GM21528 (cell line): ENCODE results near the gene USP12.
A peak's percentile ranks its signal among the peaks of the same experiment; 100 is the strongest.
"Not testable (repeated sequence)": the region's sequence is repeated elsewhere in the genome, so short reads cannot be mapped to it uniquely, and the experiment has no call there.

ENCODE experiments used
- ATAC-seq: cut with Tn5 transposase; IDR thresholded peaks from one replicate; pipeline ENCODE4 v1.9.1; 2021; ENCODE audit warnings: mild to moderate bottlenecking, moderate library complexity; ENCODE audit not compliant: unreplicated experiment, low FRiP score

USP12 gene

DNA sequence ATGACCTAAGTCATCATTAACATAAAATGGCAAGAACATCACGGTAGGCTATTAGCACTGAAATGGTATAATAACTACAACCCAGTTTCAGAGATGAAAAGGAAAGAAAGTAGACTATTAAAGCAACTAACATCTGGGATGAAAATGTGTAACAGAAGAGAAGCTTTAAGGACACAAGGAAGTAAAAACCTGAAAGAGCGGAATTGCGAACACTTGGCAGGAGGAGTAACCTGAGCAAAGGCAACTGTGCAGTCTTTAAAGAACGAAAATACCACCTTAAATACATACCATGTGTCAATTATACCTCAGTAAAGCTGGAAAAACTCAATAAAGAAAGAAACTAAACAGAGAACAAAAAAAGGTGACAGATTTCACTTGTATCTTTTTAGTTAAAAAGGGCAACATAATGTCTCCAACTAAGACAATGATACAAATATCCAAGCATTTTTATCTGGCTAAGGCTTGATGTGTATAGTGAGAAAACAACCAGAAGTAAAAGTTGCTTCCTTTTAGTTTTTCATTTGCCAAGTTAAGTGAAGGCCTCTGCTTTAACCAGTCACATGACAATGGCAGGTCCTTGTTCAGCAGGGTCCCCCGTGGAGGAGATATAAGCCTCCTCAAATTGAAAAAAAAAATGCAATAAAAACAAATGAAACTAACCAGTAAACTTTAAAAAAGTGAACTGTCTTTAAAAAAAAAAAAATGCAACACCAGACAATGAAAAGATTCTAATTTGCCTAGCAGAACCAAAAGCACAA is 11.6 kb downstream of the USP12 start:
- ATAC-seq = no peak

DNA sequence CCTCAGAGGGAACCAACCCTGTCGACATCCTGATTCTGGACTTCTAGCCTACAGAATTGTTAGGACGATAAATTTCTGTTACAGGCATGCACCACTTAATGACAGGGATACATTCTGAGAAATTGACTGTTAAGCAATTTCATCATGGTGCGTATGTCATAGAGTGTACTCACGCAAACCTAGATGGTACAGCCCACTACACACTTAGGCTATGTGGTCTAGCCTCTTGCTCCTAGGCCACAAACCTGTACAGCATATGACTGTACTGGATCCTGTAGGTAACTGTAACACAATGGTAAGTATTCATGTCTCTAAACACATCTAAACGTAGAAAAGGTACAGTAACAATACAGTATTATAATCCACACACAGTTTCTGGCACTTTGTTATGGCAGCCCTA is 13.3 kb downstream of the USP12 start:
- no peak for ATAC-seq

DNA sequence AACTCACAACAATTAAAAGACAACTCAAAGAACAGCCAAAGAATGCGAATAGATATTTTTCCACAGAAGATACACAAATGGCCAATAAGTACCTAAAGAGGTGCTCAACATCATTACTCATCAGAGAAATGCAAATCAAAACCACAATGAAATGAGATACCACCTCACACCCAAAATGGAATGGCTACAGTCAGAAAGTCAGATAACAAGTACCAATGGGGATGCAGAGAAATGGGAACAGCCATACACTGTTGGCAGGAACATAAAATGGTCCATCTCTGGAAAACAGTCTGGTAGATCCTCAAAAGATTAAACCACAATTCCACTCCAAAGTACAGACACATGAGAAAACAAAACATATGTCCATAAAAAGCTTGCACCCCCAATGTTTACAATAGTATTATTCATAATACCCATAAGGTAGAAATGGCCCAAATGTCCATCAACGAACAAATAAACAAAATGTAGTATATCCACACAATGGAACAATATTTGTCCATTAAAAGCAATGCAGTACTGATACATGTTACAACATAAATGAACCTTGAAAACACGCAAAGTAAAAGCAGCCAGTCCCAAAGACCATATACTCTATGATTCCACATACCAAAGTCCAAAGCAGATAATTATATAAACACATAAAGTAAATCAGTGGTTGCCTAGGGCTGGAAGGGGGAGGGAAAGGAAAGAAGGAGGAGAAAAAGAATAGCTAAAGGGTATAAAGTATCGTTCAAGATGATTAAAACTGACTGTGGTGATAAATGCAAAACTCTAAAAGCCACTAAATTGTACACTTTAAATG is 19.6 kb downstream of the USP12 start:
- no peak for ATAC-seq

DNA sequence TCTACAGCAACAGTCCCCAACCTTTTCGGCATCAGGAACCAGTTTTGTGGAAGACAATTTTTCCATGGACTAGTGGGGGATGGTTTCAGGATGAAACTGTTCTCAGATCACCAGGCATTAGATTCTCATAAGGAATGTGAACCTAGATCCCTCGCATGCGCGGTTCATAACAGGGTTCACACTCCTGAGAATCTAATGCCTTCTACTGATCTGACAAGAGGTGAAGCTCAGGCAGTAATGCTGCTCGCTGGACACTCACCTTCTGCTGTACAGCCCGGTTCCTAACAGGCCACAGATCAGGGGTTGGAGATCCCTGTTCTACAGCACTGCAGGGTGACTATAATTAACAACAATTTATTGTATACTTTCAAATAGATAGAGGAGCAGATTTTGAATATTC is 21.9 kb downstream of the USP12 start:
- no peak for ATAC-seq

DNA sequence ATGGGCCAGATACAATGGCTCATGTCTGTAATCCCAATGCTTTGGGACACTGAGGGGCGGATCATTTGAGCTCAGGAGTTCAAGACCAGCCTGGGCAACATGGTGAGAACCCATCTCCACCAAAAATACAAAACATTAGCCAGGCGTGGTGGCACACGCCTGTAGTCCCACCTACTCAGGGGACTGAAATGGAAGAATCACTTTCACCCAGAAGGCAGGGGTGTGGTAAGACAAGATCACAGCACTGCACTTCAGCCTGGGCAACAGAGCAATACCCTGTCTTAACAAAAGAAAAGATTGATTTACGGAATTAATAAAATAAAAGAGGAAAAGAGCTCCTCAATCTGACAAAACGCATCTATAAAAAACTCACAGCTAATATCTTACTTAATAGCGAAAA is 22.7 kb downstream of the USP12 start:
- no peak for ATAC-seq

DNA sequence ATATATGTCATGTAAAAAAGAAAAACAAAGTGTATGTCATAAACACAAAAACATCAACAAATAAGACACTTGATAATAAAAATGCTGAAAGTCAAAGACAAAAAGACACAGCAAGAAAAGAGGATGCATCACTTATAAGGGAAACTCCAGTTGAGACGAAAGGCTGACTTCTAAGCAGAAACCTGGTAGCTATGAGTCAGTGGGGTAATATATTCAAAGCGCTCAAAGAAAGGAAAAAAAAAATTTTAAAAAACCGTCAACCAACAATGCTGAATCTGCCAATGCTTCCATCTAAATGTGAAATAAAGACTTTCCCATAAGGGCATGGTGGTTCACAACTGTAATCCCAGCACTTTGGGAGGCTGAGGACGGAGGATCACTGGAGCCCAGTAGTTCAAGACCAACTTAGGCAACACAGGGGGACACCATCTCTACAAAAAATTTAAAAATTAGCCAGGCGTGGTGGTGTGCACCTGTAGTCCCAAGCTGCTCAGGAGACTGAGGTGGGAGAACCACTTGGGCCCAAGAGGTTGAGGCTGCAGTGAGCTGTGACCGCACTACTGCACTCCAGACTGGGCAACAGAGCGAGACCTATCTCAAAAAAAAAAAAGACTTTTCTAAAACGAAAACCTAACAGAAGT is 24.0 kb downstream of the USP12 start:
- ATAC-seq = peak; percentile 68

DNA sequence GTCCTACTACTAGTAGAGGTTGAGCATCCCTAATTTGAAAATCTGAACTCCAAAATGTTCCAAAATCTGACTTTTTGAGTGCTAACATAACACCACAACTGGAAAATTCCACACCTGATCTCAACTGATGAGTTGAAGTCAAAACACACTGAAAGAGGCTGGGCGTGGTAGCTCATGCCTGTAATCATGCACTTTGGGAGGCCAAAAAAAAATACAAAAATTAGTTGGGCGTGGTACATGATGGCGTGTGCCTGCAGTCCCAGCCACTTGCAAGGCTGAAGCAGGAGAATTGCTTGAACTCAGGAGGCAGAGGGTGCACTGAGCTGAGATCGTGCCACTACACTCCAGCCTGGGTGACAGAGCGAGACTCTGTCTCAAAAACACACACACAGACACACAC is 29.9 kb downstream of the USP12 start:
- ATAC-seq = no peak

DNA sequence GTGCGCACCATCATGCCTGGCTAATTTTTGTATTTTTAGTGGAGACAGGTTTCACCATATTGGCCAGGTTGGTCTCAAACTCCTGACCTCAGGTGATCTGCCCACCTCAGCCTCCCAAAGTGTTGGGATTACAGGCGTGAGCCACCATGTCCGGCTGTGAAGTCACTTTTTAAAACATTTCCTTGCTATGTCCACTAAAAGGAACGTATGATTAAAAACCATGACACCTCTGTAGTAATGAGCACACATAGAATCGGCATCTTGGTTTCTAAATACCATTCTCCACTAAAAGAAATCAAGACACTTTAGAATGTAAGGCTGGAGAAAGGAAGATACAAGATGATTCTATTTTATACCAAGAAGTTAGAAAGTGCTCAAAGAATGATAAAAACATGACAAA is 30.5 kb downstream of the USP12 start:
- not testable (repeated sequence) for ATAC-seq

DNA sequence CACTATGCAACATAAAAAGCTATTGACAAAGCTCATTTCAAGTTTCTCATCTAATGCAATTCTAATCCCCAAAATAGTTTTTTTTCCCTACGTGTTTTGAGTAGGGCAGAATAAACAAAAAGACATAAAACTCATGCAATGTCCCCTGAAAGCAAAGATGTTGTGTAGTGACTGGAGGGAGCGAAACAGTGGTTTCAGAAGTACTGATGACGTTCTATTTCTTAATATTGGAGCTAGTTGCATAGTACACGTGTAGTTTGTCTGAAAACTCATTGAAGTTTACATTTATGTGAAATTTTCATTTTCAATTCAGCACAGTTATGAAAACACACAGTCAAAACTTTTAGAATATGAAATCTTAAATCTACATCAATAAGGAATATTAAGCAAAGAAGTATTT is 31.6 kb downstream of the USP12 start:
- no peak for ATAC-seq

DNA sequence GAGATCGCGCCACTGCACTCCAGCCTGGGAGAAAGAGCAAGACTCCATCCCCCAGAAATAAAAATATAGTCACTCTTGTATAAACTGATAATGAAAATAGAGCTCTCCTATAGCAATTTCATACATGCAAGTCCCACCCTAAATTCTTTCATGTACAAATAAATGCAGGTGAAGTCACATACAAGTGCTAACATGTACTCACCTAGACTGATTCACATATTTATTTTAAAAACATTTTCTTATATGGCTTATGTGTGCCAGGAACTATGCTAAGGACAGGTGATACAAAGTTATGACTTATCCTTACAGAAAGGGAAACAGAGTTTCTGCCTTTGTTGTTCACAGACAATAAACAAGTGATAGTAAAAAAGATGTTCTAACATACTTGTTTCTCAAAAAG is 32.0 kb downstream of the USP12 start:
- ATAC-seq = no peak

DNA sequence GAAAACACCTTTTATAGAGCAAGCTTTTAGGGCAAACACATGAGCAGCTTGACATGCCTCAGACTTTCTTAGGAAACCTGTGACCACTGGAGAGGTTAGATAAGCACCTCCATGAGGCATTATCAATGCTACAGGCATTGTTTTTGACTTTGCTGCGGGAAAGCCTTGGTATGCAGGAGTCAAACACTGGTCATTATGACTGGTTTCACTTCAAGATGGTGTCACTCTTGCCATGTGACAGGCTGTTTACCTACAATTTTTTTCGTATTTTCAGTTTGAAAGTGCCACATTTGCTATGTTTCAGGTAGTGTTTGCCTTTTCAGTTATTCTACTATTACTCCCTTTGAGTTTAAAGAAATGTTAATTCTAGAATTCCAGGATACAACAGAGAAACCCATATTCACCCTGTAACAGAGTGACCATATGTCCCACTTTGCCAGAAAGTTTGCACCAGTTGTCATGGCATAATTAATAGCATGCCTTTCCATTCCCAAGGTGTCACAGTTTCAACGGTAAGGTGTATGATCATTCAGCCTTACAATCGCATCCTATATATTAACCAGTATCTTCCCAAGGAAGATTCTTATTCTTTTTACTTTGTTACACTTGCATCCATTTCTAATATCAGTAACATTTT is 33.0 kb downstream of the USP12 start:
- ATAC-seq = no peak

DNA sequence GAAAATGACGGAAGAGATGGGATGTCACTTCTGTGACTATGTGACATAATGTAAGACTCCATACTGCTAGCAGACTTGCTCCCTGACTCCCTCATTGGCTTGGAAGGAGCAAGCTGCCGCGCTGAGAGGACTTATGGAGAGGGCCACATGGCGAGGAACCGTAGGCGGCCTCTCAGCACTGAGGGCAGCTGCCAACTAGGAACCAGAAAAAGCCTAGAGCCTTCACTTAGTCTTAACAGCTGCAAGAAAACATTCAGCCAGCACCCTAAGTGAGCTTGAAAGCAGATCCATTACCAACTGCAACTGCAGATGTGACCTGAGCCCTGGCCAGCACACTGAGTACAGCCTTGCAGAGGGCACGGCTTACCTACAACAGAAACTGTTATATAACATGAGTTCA is 33.9 kb downstream of the USP12 start:
- no peak for ATAC-seq

DNA sequence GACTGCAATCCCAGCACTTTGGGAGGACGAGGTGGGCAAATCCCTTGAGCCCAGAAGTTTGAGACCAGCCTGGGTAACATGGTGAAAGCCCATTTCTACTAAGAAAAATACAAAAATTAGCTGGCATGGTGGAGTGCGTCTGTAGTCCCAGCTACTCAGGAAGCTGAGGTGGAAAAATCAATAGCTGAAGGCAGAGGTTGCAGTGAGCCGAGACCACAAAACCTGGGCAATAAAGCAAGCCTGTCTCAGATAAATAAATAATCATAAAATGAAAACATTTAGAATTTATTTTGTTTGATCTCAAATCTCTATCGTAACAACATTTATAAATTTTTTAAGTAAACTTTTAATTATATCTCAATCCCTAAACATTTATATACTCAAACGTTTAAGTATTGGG is 36.6 kb downstream of the USP12 start:
- ATAC-seq = no peak

DNA sequence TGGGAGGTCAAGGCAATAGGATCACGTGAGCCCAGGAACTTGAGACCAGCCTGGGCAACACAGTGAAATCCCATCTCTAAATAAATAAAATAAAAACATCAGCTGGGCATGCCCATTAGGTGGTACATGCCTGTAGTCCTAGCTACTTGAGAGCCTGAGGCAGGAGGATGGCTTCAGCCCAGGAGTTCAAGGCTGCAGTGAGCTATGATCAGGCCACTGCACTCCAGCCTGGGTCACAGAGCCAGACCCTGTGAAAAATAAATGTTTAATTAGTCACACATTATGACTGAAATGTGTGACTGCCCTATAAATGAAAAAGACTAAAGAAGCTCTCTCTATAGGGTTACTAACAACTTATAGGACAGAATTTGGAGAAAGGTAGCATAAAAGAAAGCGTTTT is 37.7 kb downstream of the USP12 start:
- ATAC-seq = no peak

DNA sequence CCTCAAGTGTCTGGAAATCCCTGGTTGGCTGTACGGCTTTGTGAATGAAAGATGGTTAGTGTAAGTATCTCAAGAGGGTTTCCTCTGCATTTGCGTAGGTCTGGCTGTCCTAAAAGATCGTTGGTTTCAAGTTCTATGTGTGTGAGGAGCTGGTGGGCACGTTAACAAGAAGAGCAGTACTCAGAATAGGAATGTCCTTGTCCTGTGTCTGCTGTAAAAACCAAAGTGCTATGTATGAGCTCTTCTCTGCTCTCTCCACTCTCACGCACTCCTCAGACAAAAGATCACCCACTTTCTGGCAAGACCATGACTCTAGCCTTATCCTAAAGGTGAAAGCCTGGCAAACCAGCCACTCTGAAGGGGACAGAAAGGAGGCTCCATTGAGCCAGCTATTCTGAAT is 39.1 kb downstream of the USP12 start:
- no peak for ATAC-seq

DNA sequence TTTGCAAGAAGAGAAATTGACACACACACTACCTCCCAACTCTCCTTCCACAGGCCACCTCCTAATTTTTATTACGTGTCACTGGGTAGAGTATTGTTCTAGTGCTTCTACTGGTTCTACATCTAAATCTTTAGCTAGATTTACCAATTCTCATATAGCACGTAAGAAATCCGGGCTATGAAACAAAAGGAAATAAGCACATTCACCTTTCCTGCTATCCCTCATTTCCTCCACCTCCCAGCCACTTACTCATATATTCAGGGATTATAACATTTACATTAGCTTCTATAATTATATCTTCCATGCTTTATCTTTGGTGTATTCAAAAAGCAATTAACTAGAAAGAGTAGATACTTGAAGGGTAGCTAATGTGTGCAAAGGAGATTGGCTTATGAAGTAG is 39.7 kb downstream of the USP12 start:
- no peak for ATAC-seq

DNA sequence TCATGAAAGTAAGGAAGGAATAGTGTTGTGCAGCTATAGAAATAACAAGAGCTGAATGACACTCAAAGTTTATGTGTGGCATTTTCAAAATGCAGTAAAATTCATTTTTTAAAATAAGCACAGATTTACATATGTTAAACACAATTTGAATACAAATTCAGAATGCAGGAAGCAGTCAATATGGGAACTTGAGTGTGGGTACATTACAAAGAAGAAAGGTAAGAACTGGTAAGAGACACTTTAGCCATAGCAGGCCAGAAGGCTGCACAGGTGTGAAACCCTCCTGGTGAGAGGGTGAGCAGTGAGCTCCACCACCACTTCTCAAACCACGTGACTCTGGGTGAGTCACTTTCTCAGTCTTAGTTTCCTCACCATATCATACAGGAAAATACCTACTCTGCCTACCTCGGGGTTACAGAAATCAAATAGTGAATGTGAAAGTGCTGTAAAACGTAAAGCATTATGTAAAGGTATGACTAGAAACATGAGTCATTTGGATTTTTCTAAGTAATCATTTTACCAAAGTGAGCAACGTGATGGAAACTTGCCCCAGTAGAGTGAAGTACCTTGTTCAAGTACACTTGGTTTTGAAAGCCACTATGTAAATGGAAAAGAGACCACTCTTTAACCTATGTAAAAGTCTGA is 40.5 kb downstream of the USP12 start:
- peak; percentile 83 for ATAC-seq

DNA sequence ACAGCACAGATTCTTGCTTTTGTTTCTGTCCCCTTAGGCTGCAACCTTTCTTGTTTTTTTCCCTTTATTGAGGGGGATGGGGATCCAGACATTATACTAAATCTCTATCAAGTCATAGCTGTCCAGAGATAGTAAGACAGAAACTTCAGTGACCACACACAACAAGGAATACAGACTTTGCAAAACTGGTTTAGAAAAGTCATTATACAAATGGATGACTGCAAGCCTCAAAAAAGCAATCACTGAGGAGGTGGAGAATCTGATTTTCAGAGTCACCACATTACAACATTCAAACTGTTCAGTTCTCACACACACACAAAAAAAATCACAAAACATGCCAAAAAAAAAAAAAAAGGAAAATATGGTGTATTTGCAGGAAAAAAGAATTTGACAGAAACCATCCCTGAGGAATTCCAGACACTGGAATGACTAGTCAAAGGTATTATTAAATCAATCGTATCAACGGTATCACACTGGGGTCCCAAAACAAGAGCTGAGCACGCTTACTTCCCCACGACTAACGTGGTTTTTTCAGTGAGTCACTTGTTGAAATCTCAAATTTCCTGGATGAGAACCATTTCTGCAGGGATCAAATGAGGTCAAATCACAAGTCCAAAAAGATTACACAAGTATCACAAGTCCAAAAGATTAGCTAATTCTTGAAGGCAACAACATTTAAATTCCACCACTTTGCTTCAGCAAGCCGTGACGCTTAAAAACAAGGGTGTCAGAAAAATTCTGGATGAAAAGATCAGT is 41.2 kb downstream of the USP12 start:
- no peak for ATAC-seq

DNA sequence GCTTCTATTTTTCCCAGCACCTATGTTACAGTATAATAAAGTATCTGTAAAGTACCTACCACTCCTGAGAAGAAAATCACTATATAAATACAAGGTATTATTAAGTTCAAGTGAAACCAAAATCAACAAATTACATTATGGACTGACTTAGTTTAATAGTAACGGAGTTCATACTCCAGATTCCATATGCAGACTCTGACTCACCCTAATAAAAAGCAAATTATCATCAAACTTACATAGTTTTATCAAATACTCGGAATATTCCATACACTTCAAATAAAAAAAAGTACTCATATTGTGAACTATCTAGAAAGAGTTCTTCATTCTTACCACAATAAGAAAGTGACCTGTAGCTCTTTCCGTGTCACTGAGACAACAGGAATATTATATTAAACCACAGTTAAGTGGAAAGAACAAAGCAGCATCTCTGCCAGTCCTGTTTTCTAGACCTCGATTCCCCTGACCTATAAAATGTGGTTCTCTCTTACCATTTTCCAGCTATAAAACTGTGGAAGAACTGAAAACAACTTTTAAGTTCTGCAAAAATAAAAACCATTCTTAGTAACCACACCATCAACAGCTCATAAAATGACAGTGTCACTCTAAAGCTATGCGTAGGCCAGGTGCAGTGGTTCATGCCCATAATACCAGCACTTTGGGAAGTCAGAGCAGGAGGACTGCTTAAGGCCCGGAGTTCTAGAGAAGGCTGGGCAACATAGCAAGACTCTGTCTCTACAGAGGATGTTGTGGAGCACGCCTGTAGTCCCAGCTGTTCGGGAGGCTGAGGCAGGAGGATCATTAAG is 42.6 kb downstream of the USP12 start:
- ATAC-seq = no peak
